ENCODE data around the gene NUCB2.
"Not testable (repeated sequence)": the region's sequence is repeated elsewhere in the genome, so short reads cannot be mapped to it uniquely, and the experiment has no call there.

The NUCB2 gene

GRCh38 chr11:17263769-17264168 is 12.8 kb upstream of the NUCB2 start:
- TF ChIP-seq POLR2AphosphoS5 (IDR thresholded peaks at IDR 0.05; ENCODE audit: low read depth) (no peak), REST (IDR thresholded peaks at IDR 0.05; ENCODE audit: insufficient replicate concordance, low read depth) (no peak), GABPA (IDR thresholded peaks at IDR 0.05; ENCODE audit: low read depth) (no peak), CTCF (IDR thresholded peaks at IDR 0.05; ENCODE audit: insufficient read depth, low read length) (no peak), SPI1 (IDR thresholded peaks at IDR 0.05; ENCODE audit: borderline replicate concordance, low read depth) (no peak)
- H3K27me3 ChIP-seq (ENCODE audit: insufficient read depth, poor library complexity, severe bottlenecking) = no peaks in the 10 kb centered on the region
- H3K4me3 ChIP-seq (replicated peaks; ENCODE audit: insufficient read depth, low read length) = no peak overlapping the region
- no peak overlapping the region for H3K27ac ChIP-seq (replicated peaks)
- no peak for DNase-seq (ENCODE audit: low read depth in 1 of 2, low spot score in 1 of 2)

- Histone ChIP-seq H3K4me3 (replicated peaks; ENCODE audit: insufficient read depth, low read length) (no peak overlapping the region), H3K27me3 (ENCODE audit: insufficient read depth, poor library complexity, severe bottlenecking) (no peaks in the 10 kb centered on the region), H3K27ac (replicated peaks) (no peak overlapping the region)
- TF ChIP-seq REST (IDR thresholded peaks at IDR 0.05; ENCODE audit: insufficient replicate concordance, low read depth) (no peak), CTCF (IDR thresholded peaks at IDR 0.05; ENCODE audit: insufficient read depth, low read length) (no peak), GABPA (IDR thresholded peaks at IDR 0.05; ENCODE audit: low read depth) (no peak), POLR2AphosphoS5 (IDR thresholded peaks at IDR 0.05; ENCODE audit: low read depth) (no peak), SPI1 (IDR thresholded peaks at IDR 0.05; ENCODE audit: borderline replicate concordance, low read depth) (no peak)
- DNase-seq (ENCODE audit: low read depth in 1 of 2, low spot score in 1 of 2) = no peak
Observed at GRCh38 chr11:17266781-17267180, 9.8 kb upstream of the NUCB2 start.

- no peaks in the 10 kb centered on the region for H3K27me3 ChIP-seq (ENCODE audit: insufficient read depth, poor library complexity, severe bottlenecking)
- peak; percentile 64 for DNase-seq (ENCODE audit: low read depth in 1 of 2, low spot score in 1 of 2)
- H3K4me3 ChIP-seq (replicated peaks; ENCODE audit: insufficient read depth, low read length) = no peak overlapping the region
- no peak for TF ChIP-seq POLR2AphosphoS5 (IDR thresholded peaks at IDR 0.05; ENCODE audit: low read depth)
- no peak for TF ChIP-seq SPI1 (IDR thresholded peaks at IDR 0.05; ENCODE audit: borderline replicate concordance, low read depth)
- H3K27ac ChIP-seq (replicated peaks) = no peak overlapping the region
Observed at GRCh38 chr11:17267576-17267975, 9.0 kb upstream of the NUCB2 start.

GRCh38 chr11:17268500-17268899 is 8.0 kb upstream of the NUCB2 start:
- peak in 1 of 2 experiments; percentile 57 for DNase-seq (ENCODE audit: low read depth in 1 of 2, low spot score in 1 of 2)

GRCh38 chr11:17268902-17269301 is 7.6 kb upstream of the NUCB2 start:
- H3K27me3 ChIP-seq (ENCODE audit: insufficient read depth, poor library complexity, severe bottlenecking) = no peaks in the 10 kb centered on the region
- no peak overlapping the region for H3K27ac ChIP-seq (replicated peaks)
- TF ChIP-seq SPI1 (IDR thresholded peaks at IDR 0.05; ENCODE audit: borderline replicate concordance, low read depth) (no peak), CTCF (IDR thresholded peaks at IDR 0.05; ENCODE audit: insufficient read depth, low read length) (no peak), POLR2AphosphoS5 (IDR thresholded peaks at IDR 0.05; ENCODE audit: low read depth) (no peak), REST (IDR thresholded peaks at IDR 0.05; ENCODE audit: insufficient replicate concordance, low read depth) (no peak), GABPA (IDR thresholded peaks at IDR 0.05; ENCODE audit: low read depth) (no peak)
- no peak for DNase-seq (ENCODE audit: low read depth in 1 of 2, low spot score in 1 of 2)
- H3K4me3 ChIP-seq (replicated peaks; ENCODE audit: insufficient read depth, low read length) = no peak overlapping the region

More at GRCh38 chr11:17268500-17268899, 8.0 kb upstream of the NUCB2 start:
- TF ChIP-seq SPI1 (IDR thresholded peaks at IDR 0.05; ENCODE audit: borderline replicate concordance, low read depth) = peak; percentile 64; the same call in 1 of the 2 replicates
- not testable (repeated sequence) for H3K27me3 ChIP-seq (ENCODE audit: insufficient read depth, poor library complexity, severe bottlenecking); H3K4me3 ChIP-seq (replicated peaks; ENCODE audit: insufficient read depth, low read length); H3K27ac ChIP-seq (replicated peaks)
